Measurements from ENCODE around the gene KRTAP5-1.

- TF ChIP-seq, protein P1, sequence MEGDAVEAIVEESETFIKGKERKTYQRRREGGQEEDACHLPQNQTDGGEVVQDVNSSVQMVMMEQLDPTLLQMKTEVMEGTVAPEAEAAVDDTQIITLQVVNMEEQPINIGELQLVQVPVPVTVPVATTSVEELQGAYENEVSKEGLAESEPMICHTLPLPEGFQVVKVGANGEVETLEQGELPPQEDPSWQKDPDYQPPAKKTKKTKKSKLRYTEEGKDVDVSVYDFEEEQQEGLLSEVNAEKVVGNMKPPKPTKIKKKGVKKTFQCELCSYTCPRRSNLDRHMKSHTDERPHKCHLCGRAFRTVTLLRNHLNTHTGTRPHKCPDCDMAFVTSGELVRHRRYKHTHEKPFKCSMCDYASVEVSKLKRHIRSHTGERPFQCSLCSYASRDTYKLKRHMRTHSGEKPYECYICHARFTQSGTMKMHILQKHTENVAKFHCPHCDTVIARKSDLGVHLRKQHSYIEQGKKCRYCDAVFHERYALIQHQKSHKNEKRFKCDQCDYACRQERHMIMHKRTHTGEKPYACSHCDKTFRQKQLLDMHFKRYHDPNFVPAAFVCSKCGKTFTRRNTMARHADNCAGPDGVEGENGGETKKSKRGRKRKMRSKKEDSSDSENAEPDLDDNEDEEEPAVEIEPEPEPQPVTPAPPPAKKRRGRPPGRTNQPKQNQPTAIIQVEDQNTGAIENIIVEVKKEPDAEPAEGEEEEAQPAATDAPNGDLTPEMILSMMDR (conservative IDR thresholded peaks at IDR 0.05; ENCODE audit: low read depth, low read length): no peak
- TF ChIP-seq EZH2 (IDR thresholded peaks at IDR 0.05; ENCODE audit: low read length, unreplicated experiment) (no peak), EZH2phosphoT487 (IDR thresholded peaks at IDR 0.05; ENCODE audit: borderline replicate concordance, low read length) (no peak)
Observed at GRCh38 chr11:1573077-1573902, 11.8 kb downstream of the KRTAP5-1 start.
